ENCODE data around the gene ARHGEF25.

- no peak for TF ChIP-seq CTCF (IDR thresholded peaks at IDR 0.05; ENCODE audit: insufficient read depth, low read depth, low read length)
- TF ChIP-seq EZH2 (IDR thresholded peaks at IDR 0.05; ENCODE audit: insufficient read depth, low read length) = no peak
Measured at GRCh38 chr12:57591782-57592325, 19.4 kb upstream of the ARHGEF25 start.
